CD4-positive, alpha-beta T cell treated with Interferon gamma for 1 hour (primary cell): ENCODE results near the gene ARPP21.
A peak's percentile ranks its signal among the peaks of the same experiment; 100 is the strongest.

Source experiments
- DNase-seq: peaks from one replicate; pipeline ENCODE4 v3.0.0-alpha.2; 2020

ARPP21 gene

DNA sequence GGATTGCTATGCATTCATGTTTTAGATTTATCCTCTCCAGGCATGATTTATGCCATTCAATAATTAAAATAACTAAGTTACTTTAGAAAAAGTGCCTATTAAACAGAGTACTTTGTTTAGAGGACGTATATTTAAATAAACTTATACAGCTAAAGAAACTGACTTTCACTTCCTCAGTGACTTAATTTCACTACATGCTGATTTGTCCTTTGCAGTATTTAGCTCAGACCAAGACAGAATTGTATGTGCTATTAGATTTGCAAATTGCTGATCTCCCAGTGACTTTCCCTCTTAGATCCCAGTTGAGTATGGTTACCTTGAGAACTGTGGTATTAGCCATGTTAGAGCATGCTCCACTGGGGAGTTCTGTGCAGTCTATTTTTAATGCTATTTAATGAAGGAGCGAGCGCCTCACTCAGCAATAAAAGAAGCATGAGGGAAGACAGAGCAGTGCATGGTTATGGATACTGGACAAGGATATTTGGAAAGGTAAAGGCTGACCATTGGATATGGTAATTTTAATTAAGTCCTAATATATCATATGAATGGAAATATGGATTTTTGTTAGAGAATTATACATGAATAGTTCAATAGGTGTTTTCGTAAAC is 2.7 kb downstream of the ARPP21 start:
- DNase-seq: no peak

- DNase-seq: no peak
Measured at GRCh38 chr3:35643495-35643894, 4.2 kb downstream of the ARPP21 start.

GRCh38 chr3:35644451-35644850 is 5.1 kb downstream of the ARPP21 start:
- no peak for DNase-seq

DNA sequence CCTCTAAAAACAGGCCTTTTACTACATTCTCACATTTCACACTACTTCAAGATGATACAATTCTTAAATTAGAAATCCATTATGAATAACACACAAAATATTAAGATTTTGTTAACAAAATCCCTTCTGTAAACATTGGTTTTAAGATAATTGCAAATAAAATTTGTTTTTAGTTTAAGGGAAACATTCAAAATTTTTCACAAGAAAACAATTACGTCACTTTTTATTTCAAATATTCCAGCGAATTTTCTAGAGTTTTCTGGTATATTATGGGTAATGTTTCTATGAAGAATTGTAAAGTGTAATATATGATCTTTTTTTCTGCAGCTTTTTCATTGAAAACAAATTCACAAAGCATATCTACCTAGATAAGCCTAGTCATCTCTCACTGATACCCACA is 5.9 kb downstream of the ARPP21 start:
- no peak for DNase-seq

GRCh38 chr3:35646081-35646480 is 6.8 kb downstream of the ARPP21 start:
- no peak for DNase-seq

DNA sequence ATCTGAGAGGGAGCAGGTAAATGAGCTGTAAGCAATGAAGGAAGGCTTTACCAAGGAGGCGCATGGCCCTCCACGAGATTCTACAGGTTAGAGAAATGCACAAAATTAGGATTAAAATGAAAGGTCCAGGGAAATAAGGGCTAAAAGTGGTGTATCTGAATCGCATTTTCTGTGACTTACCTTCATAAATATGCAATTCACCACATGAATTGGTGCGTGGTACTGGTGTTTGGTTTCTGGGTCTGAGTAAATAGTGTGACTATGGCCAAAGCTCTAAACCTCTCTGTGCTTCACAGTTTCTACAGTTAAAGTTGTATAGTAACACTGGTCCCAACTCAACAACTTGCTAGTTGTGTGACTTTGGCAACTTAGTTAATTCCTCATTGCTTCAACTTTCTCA is 8.1 kb downstream of the ARPP21 start:
- no peak for DNase-seq

GRCh38 chr3:35648347-35648746 is 9.0 kb downstream of the ARPP21 start:
- no peak for DNase-seq

DNA sequence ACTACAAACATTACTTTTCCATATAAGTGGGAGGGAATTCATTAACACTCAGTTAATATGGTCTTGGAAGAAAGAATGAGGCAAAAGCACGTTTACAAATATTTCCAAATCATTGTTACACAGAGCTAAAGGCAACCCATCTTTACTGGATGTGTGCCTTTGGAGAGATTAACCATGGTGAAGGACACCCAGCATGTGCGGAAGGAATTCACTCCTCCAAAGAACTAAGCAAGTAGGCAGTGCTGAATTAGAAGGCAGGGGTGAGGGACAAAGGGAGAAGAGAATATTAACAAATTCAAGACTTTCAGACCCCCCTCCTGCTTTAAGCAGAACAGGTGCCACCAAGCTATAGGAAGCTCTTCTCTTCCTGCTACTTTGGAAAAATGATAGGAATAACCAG is 10.1 kb downstream of the ARPP21 start:
- DNase-seq: no peak

- DNase-seq: no peak
Measured at GRCh38 chr3:35651426-35651825, 12.1 kb downstream of the ARPP21 start.

DNA sequence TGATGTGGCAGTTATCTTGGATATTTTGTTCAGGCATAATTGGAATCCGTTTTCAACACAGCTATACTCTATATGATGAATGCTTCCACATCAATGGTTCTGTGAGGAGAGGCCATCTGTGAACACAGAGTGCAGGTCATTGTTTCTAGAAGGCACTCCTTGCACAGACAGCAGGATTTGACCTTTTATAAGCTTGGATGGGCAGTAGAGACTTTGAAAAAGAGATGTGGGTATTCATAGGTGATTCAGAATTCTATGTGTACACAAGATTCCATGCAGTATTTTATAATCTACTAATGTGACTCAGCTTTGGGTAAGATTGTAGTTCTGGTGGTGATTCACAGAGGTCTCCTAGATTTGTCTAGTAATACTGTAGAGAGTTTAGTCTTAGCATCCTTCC is 12.5 kb downstream of the ARPP21 start:
- no peak for DNase-seq

DNA sequence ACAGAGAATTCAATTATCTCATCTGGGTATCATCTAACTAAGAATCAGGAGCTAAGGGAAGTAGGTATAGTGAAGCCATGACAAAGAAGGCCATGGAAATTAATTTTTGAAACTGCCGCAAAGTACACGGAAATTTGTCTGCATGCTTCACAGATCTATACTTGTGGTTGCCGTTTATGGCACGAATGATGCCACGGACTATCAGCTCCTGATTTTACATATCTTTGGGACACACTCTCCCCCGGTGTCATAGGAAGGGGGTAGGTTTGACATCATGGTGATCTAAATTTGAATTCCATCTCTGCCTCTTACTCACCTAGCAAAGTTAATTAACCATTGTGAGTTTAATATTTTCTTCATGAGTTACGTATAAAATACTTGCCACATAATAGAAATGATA is 14.0 kb downstream of the ARPP21 start:
- no peak for DNase-seq

GRCh38 chr3:35654476-35654875 is 15.2 kb downstream of the ARPP21 start:
- no peak for DNase-seq

- no peak for DNase-seq
Measured at GRCh38 chr3:35658686-35659085, 19.4 kb downstream of the ARPP21 start.

DNA sequence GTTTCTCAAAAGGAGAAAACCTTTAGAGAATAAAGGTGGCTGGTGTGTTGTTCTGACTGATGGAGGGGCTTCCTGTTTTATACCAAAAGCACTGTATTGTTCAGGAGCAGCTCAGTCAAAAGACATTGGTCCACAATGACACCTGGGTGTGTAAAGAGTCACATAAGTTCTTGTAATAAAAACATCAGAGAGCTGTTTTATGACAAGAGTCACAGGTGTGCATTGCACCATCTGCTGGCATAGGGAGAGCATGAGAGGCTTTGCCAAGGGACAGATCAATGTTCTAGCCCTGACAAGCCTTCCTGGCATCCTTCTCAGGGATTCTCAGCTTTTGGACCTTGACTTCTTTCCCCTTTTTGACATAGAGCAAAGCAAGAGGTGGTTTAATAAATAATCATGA is 20.4 kb downstream of the ARPP21 start:
- no peak for DNase-seq

DNA sequence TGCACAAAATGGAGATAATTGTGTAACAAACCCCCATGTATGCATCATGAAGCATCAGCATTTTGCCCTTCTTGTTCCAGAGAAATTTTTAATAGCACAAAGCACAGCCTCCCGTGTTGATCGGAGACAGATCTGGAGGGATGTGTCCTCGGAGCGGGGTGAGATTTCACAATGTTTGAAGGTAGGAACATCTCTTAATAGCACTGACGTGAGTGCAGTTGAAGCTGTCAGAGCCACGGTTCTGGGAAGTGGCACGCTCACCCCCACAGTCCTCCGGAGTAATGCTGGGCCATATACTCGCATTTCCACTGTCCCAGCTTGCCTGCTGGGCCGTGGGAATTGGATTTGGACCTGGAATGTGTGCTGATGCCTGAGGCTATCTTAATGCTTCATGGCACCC is 24.1 kb downstream of the ARPP21 start:
- no peak for DNase-seq

GRCh38 chr3:35664460-35664919 is 25.2 kb downstream of the ARPP21 start:
- DNase-seq: peak; percentile 28

DNA sequence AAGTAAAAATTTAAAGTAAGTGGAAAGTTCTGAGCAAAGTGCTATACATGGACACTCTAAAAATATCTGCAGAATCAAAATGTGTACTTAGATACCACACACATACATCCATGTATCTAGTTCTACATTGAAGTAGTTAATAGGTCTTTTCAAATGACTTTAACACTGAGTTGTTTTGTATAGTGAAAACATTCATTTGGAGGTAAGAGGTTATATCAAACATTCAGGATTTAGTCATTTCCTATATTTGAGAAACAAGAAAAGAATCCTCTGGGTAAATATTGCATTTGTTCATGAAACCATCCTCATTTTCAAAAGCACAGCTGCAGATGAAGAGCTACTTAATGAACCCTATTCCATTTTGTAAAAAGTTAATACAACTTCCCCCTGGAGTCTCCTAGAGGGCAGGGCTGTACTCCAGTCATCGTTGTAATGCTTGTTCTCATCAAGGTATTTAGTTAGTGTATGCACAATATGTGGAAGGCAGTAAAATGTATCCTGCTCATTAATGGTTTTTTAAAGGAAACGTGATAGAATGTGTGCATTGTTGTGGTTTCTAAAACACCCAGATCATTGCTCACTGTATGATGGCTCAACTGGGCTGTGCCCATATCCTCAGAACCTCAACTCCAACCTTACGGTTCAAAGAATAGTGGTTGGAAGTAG is 26.2 kb downstream of the ARPP21 start:
- no peak for DNase-seq

GRCh38 chr3:35666888-35667287 is 27.6 kb downstream of the ARPP21 start:
- DNase-seq: no peak

DNA sequence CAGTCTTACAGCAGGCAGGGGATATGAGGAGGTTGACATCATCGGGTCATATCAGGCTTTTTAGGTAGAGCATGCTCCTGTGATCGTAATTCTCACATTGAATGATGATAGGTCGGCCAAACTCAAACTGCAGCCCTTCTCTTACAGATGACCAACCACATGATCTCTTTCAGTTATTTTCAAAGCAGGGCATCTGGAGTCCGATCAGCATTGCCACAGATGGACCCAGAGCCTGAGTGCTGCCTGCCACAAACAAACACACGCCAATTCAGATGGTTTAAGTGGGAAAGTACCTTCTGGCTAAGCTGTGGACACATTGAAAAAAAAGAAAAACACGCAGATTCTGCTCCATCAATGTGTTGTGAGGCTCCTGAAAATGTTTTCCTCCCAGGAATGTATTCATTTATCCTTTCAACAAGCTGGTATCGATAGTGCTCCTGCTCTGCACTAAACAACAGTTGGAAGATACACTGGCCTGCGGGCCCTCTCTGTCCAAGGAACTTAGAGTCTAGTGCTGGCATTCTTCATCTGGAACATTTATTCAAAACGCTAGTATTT is 31.2 kb downstream of the ARPP21 start:
- DNase-seq: no peak

- no peak for DNase-seq
Measured at GRCh38 chr3:35671483-35671882, 32.2 kb downstream of the ARPP21 start.

- DNase-seq: no peak
Measured at GRCh38 chr3:35673017-35673416, 33.7 kb downstream of the ARPP21 start.

- no peak for DNase-seq
Measured at GRCh38 chr3:35674451-35675109, 35.3 kb downstream of the ARPP21 start.

DNA sequence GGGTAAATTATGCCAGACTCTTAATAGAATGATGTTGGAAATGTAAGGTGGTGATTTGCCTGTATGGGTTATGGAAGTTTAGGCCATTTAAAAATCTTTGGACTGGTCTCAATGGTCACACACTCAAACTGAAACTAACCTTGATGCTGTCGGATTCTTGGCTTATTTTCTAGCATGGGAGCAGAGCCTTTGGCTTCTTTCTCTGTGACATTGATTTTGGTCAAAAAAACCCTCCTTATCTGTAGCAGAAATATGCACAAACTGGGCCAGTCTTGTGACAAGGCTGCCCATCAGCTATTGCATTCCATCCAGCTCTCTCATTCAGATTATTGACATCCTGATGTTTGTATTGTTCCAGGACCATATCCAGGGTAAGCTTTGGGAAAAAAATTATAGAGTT is 35.9 kb downstream of the ARPP21 start:
- DNase-seq: no peak

DNA sequence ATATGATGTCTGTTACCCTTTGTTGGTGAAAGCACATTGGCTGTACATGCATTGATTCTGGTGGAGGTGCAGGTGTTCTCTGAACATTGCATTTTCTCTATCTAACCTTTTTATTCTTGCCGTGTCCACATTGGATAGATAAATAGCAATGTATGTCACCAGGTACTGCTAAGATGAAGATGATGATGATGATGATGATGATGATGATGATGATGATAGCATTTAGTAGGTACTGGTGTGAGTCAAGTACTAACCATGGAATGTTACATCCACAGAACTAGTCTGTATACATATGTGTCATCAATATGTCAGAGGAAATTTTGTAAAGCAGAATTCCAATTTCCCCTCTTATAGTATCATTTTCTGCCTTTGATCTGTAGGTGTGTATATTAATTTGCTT is 36.3 kb downstream of the ARPP21 start:
- no peak for DNase-seq
